GM13976 (cell line): ENCODE data around the gene CAMSAP1.

Experiments used
- DNase-seq: peaks from one replicate; pipeline ENCODE4 v3.0.0; 2012; ENCODE audit warnings: low spot score
- in situ Hi-C: fragments of 300-500 bp; cut with MboI; formaldehyde crosslinking; loops from one replicate; pipeline ENCODE4 v1.12.0; 2022; ENCODE audit warnings: low sequenced_read_pairs, mixed read lengths, inconsistent platforms; ENCODE audit not compliant: unreplicated experiment
- TF ChIP-seq, protein P1 (sequence below): IDR thresholded peaks from 2 replicates; pipeline ENCODE4 v1.5.1; 2012; ENCODE audit warnings: borderline replicate concordance, mild to moderate bottlenecking; ENCODE audit not compliant: insufficient read depth; ENCODE audit errors: extremely low read depth, missing control alignments, control extremely low read depth

The CAMSAP1 gene

DNA sequence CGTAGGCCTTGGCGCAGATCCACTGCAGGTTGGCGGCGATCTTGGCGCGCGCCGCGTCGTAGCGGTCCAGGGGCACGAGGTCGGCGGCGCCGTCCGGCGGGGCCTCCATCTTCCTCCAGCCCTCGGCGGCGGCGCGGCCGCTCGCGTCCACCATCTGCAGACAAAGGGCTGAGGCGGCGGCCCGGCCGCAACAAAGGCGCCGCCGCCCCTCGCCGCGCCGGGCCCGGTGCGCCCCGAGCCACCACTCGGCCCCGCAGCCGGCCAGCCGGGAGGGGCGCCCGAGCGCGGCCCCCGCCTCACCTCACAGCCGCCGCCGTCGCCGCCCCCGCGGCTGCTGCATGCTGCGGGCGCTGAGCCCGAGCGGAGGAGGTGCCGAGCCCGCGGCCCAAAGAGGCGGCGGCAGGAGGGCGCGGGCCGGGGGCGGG, 328 bp downstream of the CAMSAP1 start:
- peak; percentile 64 for DNase-seq
- in situ Hi-C loops = no loop called here
- TF ChIP-seq, protein P1, sequence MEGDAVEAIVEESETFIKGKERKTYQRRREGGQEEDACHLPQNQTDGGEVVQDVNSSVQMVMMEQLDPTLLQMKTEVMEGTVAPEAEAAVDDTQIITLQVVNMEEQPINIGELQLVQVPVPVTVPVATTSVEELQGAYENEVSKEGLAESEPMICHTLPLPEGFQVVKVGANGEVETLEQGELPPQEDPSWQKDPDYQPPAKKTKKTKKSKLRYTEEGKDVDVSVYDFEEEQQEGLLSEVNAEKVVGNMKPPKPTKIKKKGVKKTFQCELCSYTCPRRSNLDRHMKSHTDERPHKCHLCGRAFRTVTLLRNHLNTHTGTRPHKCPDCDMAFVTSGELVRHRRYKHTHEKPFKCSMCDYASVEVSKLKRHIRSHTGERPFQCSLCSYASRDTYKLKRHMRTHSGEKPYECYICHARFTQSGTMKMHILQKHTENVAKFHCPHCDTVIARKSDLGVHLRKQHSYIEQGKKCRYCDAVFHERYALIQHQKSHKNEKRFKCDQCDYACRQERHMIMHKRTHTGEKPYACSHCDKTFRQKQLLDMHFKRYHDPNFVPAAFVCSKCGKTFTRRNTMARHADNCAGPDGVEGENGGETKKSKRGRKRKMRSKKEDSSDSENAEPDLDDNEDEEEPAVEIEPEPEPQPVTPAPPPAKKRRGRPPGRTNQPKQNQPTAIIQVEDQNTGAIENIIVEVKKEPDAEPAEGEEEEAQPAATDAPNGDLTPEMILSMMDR = no peak

DNA sequence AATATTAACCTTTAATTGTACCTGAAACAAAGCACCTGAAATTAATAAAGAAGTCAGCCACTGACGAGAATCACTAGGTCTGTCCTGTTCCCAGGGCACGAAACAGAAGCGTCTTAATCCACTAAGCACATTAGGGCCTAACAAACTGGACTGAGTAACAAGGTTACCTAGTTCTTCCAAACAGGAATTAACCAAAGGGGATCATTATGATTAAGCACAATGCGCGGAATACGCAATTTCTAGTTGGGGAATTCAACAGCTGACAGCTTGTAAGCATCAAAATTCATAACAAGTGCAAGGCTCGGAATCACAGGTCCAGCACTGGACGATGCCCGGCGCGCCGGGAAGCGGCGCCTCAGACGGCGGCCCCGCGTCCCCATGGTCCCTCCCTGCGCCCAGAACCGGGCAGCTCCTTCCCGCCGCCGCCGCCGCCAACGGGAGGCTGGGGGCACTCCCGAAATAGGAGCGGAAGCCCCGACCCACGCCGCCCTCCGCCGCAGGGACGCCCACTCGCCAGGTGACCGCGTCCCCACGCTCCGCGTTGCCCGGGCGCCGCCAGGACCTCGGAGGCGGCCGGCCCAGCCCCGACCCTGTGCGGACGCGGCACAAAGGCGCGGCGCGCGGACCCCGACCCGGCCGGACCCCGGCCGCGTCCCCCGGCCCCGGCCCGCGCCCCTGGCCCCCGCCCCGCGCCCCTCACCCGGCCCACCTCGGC, 898 bp downstream of the CAMSAP1 start:
- TF ChIP-seq, protein P1 = no peak
- peak; percentile 41 for DNase-seq
- in situ Hi-C loops = no loop called here

DNA sequence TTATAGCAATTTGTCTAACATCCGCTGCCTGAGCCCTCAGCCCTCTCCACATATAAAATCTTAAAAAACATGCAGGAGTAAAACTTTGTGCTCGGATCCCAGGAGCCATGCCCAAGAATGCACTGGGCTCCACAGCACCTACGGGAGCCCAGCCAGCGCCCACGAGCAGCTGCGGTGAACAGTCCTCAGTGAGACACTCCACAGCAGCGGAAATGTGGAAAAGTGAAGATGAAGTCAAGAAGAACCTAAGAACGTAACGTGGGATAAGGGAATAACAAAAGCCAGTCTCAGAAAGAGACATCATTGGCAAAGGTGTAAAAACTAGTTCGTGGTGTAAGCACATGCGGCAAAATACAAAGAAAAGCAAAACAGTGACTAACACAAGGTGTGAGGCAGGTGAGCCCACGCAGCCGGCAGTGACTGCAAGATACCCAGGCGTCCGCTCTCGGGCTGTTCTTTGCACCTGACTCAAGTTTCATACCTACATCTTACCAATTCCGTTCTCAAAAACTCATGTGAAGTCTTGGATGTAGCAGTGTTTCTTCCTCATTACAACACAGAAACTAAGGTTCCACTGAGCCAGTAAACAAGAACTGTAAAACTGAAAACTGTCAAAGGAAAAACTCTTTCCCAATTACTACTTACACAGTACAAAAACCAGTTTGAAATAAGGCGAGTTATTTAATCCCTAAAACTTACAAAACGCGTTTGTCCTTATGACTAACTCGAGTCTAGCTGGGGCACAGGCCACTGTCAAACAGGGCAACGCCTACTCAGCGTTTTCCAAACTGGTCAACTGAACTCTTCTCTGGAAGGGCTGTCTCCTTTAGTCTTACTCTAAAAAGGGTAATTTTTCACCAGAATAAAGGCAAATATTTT, 1.7 kb downstream of the CAMSAP1 start:
- in situ Hi-C loops = no loop called here
- TF ChIP-seq, protein P1 = no peak
- DNase-seq = no peak

DNA sequence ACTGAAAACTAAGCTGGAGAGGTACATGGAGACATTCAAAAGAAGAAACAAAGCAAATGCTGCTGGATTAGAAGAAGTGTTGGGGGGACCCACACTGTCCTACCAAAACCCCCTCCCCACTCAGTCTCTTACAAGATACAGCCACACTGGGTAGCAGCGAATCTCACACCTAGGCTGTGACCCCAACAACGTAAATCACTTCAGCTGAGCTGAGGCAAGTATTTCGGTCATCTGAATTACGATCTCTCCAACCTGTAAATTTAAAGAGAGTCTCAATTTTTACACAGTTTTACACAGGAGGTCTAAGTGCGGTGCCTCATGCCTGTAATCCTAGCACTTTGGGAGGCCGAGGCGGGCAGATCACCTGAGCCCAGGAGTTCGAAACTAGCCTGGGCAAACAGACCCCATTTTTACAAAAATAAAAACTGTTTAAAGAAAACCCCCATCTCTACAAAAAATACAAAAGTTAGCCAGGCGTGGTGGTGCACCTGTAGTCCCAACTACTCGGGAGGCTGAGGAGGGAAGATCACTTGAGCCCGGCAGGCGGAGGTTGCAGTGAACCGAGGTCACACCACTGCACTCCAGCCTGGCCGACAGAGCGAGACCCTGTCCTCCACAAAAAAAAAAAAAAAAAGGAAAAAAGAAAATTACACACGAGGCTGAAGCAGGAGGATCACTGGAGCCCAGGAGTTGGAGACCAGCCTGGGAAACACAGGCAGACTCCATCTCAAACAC, 3.4 kb downstream of the CAMSAP1 start:
- TF ChIP-seq, protein P1 = no peak
- in situ Hi-C loops = no loop called here
- DNase-seq = no peak

DNA sequence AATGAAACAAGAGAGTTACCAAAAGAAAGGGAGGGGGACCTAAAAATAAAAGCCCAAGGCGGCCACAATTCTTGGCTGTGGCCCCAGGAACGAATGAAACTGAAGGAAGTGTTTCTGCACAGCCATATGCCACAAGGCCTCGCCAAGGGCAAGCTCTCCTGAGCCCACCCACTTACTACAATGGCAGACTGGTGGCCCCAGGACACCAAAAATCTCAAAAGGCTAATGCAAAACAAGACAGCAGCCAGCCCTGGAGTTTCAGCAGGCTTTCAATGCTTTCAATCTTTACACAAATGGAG, 4.0 kb downstream of the CAMSAP1 start:
- TF ChIP-seq, protein P1 = no peak
- no peak for DNase-seq
- in situ Hi-C loops = no loop called here

DNA sequence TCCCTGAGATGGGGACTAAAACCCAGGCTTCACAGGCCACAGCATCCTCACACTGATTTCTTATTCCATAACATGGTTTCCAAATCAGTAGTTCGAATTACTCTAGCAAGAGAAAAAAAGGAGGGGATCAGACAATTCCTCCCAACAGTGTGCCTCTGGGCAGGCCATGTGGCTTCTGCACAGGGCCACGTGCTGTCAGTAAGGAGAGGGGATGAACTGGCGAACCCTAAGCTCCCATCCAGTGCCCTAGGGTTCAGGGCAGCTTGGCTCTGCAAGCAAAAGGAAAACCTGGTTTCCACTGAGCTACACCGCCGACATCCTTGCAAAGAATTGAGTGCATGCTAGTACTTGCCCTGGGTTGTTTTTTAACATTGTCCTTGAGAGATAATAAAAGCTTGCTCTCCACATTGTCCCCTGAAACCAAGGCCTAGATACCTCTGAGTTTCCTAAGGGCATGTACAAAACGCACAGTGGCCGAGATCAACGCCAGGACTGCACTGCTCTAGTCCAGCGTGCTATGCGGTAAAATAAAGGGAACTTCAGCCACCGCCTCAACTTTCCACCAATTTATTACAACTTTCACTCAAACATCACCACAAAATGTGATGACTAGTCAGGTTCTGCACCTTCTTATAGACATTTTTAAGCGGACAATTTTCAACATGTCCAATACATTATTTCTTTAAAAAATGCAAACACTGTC, 4.5 kb downstream of the CAMSAP1 start:
- in situ Hi-C loops = no loop called here
- no peak for DNase-seq
- TF ChIP-seq, protein P1 = no peak
